Midbrain (tissue), 1 donor: ENCODE data around the gene BCL2L12.

ENCODE experiments used
- DNase-seq: peaks from one replicate; lab custom pipeline; 2025; lab: John Stamatoyannopoulos, UW

BCL2L12 gene

GRCh38 chr19:49642492-49643035, 23.2 kb upstream of the BCL2L12 start:
- DNase-seq = no peak

GRCh38 chr19:49643466-49643865, 22.3 kb upstream of the BCL2L12 start:
- DNase-seq = no peak

GRCh38 chr19:49645592-49645991, 20.1 kb upstream of the BCL2L12 start:
- no peak for DNase-seq

- DNase-seq = no peak
These were observed 19.7 kb upstream of the BCL2L12 start for GRCh38 chr19:49645995-49646394.

- no peak for DNase-seq
These were observed 19.1 kb upstream of the BCL2L12 start for GRCh38 chr19:49646586-49646985.

- DNase-seq = no peak
These were observed 14.5 kb upstream of the BCL2L12 start for GRCh38 chr19:49651029-49651819.

GRCh38 chr19:49651820-49652550, 13.7 kb upstream of the BCL2L12 start:
- no peak for DNase-seq

GRCh38 chr19:49652551-49653465, 12.9 kb upstream of the BCL2L12 start:
- DNase-seq = no peak

GRCh38 chr19:49653466-49653806, 12.3 kb upstream of the BCL2L12 start:
- DNase-seq = no peak

- no peak for DNase-seq
These were observed 11.2 kb upstream of the BCL2L12 start for GRCh38 chr19:49654581-49654980.

GRCh38 chr19:49655570-49656455, 9.9 kb upstream of the BCL2L12 start:
- no peak for DNase-seq

GRCh38 chr19:49656456-49657109, 9.2 kb upstream of the BCL2L12 start:
- no peak for DNase-seq

GRCh38 chr19:49657493-49658138, 8.1 kb upstream of the BCL2L12 start:
- no peak for DNase-seq

- no peak for DNase-seq
These were observed 7.6 kb upstream of the BCL2L12 start for GRCh38 chr19:49658139-49658517.

GRCh38 chr19:49658566-49659442, 6.9 kb upstream of the BCL2L12 start:
- DNase-seq = no peak

- no peak for DNase-seq
These were observed 5.3 kb upstream of the BCL2L12 start for GRCh38 chr19:49660338-49660961.

GRCh38 chr19:49662011-49662410, 3.7 kb upstream of the BCL2L12 start:
- no peak for DNase-seq

- no peak for DNase-seq
These were observed 2.5 kb upstream of the BCL2L12 start for GRCh38 chr19:49663224-49663623.
